Tibial nerve (tissue), 4 donors: ENCODE results near the gene TMEM223. TPM values are rescaled to one million over a fixed set of nuclear protein-coding genes. Genes with fewer than 3 reads are reported as not detected.
"Not testable (repeated sequence)": the region's sequence is repeated elsewhere in the genome, so short reads cannot be mapped to it uniquely, and the experiment has no call there.

Source experiments
- DNase-seq, 2 donors: peaks; one replicate each; pipeline ENCODE4 v3.0.0-alpha.2; 2019; ENCODE audit warnings: low spot score in 2 of 2
- H3K27ac ChIP-seq, 4 donors: fragments of 200-600 bp; sonication (generic) in 3 of 4; one replicate each; pipeline ENCODE4 v1.5.1; 2017 to 2019; ENCODE audit warnings: mild to moderate bottlenecking in 1 of 4
- H3K27me3 ChIP-seq, 2 donors: fragments of 200-600 bp; sonication (generic) in 1 of 2; one replicate each; pipeline versions ENCODE4 v1.5.1 to v1.6.0; 2017 to 2019
- H3K36me3 ChIP-seq, 3 donors: fragments of 200-600 bp; sonication (generic); one replicate each; pipeline ENCODE4 v1.5.1; 2018 to 2019
- H3K4me1 ChIP-seq, 4 donors: fragments of 200-600 bp; sonication (generic) in 3 of 4; one replicate each; pipeline ENCODE4 v1.5.1; 2017 to 2019
- H3K4me3 ChIP-seq, 4 donors: fragments of 200-600 bp; sonication (generic) in 3 of 4; one replicate each; pipeline ENCODE4 v1.5.1; 2017 to 2019; ENCODE audit warnings: mild to moderate bottlenecking in 1 of 4, moderate library complexity in 1 of 4
- H3K9me3 ChIP-seq, 4 donors: fragments of 200-600 bp; sonication (generic) in 3 of 4; one replicate each; pipeline ENCODE4 v1.5.1; 2017 to 2019
- CTCF ChIP-seq, 5 experiments: fragments of 200-600 bp in 3 of 5; fragments of 450-650 bp in 2 of 5; sonication (generic) in 3 of 5; IDR thresholded peaks; one replicate each; pipeline ENCODE4 v1.5.1; 2016 to 2019; ENCODE audit warnings: antibody characterized with exemption in 5 of 5, mild to moderate bottlenecking in 3 of 5, moderate library complexity in 2 of 5
- EP300 ChIP-seq, 2 donors: sonication (generic); formaldehyde crosslinking; IDR thresholded peaks; one replicate each; pipeline ENCODE4 v1.6.1; 2017; ENCODE audit warnings: antibody characterized with exemption in 2 of 2, mild to moderate bottlenecking in 1 of 2
- POLR2A ChIP-seq, 2 donors: fragments of 450-650 bp; IDR thresholded peaks; one replicate each; pipeline ENCODE4 v1.6.1; 2017; ENCODE audit warnings: antibody characterized with exemption in 2 of 2, mild to moderate bottlenecking in 2 of 2, moderate library complexity in 2 of 2
- WGBS, 2 donors: methylation state at CpG; one replicate each; pipeline ENCODE4 v1.1.5; 2018; 5-methylcytosine and 5-hydroxymethylcytosine counted together
- total RNA-seq, 4 donors: library from RNA; depleted of rRNA; stranded (reverse); fragments of >200 nt; gene quantifications; one replicate each; pipeline ENCODE4 v1.1.0, GENCODE V29; 2016

Gene TMEM223
- 10 to 100 TPM; 22.9 to 40.4 (median 31.3) TPM for total RNA-seq

GRCh38 chr11:62791501-62792201 lies at the start of gene TMEM223:
Gene TMEM223, minus strand, starts transcription at chr11:62792006. Its CDS starts 12 bp downstream, at chr11:62791994.
- H3K4me3 ChIP-seq, result peak within 1 kb of the TSS; percentile 69 to 92 (median 81)
- peaks cover 3 to 70% (median 25%) of the 10 kb centered on the region in 3 donors for H3K36me3 ChIP-seq
- peak within 1 kb of the TSS; percentile 63 to 90 (median 86) for H3K27ac ChIP-seq
- WGBS, 2 donors, result 0 to 1% methylated on average over 12 to 30 of the region's 58 CpGs
- no peaks in the 10 kb centered on the region for H3K9me3 ChIP-seq
- peak in 3 of 5 experiments; percentile 22 to 39 (median 32) for TF ChIP-seq CTCF (IDR thresholded peaks at IDR 0.05)
- TF ChIP-seq POLR2A (IDR thresholded peaks at IDR 0.05), result peak in 1 of 2 donors; percentile 72
- TF ChIP-seq EP300 (IDR thresholded peaks at IDR 0.05), result peak; percentile 62 to 86
- H3K27me3 ChIP-seq, result no peaks in the 10 kb centered on the region
- H3K4me1 ChIP-seq, result peaks cover 0 to 48% (median 32%) of the 10 kb centered on the region in 4 donors
- peak; percentile 79 for DNase-seq

GRCh38 chr11:62840721-62841360 lies 49.0 kb upstream of the TMEM223 start:
- H3K9me3 ChIP-seq, H3K27me3 ChIP-seq: not testable (repeated sequence)
- peak; percentile 61 to 79 for DNase-seq
- Histone ChIP-seq H3K4me1 (peaks cover 0 to 36% (median 7%) of the 10 kb centered on the region in 4 donors), H3K4me3 (peak overlapping the region; percentile 69 to 97 (median 86)), H3K36me3 (peaks cover 0 to 17% (median 0%) of the 10 kb centered on the region in 3 donors), H3K27ac (peak overlapping the region; percentile 98 to 100 (median 99))
- 1 to 2% methylated on average over 41 of the region's 41 CpGs for WGBS, 2 donors
- peak in 1 of 2 donors; percentile 8 for TF ChIP-seq EP300 (IDR thresholded peaks at IDR 0.05)

- WGBS, 2 donors, result 0% methylated on average over 48 to 62 of the region's 62 CpGs
- DNase-seq, result peak; percentile 82 to 87
These were observed 47.5 kb upstream of the TMEM223 start, which contains the start of gene WDR74 for GRCh38 chr11:62839050-62839945. Gene WDR74, minus strand, starts transcription at chr11:62839590. Its CDS starts 20 bp downstream, at chr11:62839570.

GRCh38 chr11:62835336-62835735 lies 43.5 kb upstream of the TMEM223 start:
- whole genome bisulfite sequencing, 2 donors, result 81 to 82% methylated on average over 8 of the region's 8 CpGs
- DNase-seq, result no peak
- Histone ChIP-seq H3K27ac (no peak overlapping the region), H3K36me3 (peaks cover 0 to 36% (median 11%) of the 10 kb centered on the region in 3 donors), H3K4me3 (no peak overlapping the region), H3K27me3 (no peaks in the 10 kb centered on the region), H3K4me1 (peaks cover 0 to 59% (median 17%) of the 10 kb centered on the region in 4 donors), H3K9me3 (no peaks in the 10 kb centered on the region)
- no peak for TF ChIP-seq EP300 (IDR thresholded peaks at IDR 0.05)
- TF ChIP-seq POLR2A (IDR thresholded peaks at IDR 0.05), result no peak
- TF ChIP-seq CTCF (IDR thresholded peaks at IDR 0.05), result no peak

More at GRCh38 chr11:62839050-62839945, 47.5 kb upstream of the TMEM223 start, which contains the start of gene WDR74:
- Histone ChIP-seq H3K4me3 (peak within 1 kb of the TSS; percentile 69 to 97 (median 86)), H3K27me3 (no peaks in the 10 kb centered on the region), H3K4me1 (peaks cover 0 to 47% (median 7%) of the 10 kb centered on the region in 4 donors), H3K36me3 (peaks cover 0 to 32% (median 5%) of the 10 kb centered on the region in 3 donors), H3K27ac (peak within 1 kb of the TSS; percentile 98 to 100 (median 99)), H3K9me3 (no peaks in the 10 kb centered on the region)
- TF ChIP-seq CTCF (IDR thresholded peaks at IDR 0.05) (peak in 1 of 5 experiments; percentile 32), POLR2A (IDR thresholded peaks at IDR 0.05) (peak; percentile 92 to 93), EP300 (IDR thresholded peaks at IDR 0.05) (peak; percentile 55 to 100)
